GM19035 (cell line): Measurements from ENCODE around the gene GINS1.
"Not testable (repeated sequence)": the region's sequence is repeated elsewhere in the genome, so short reads cannot be mapped to it uniquely, and the experiment has no call there.

Experiments used
- ATAC-seq: cut with Tn5 transposase; IDR thresholded peaks from one replicate; pipeline ENCODE4 v1.9.1; 2021; ENCODE audit not compliant: unreplicated experiment

The GINS1 gene

DNA sequence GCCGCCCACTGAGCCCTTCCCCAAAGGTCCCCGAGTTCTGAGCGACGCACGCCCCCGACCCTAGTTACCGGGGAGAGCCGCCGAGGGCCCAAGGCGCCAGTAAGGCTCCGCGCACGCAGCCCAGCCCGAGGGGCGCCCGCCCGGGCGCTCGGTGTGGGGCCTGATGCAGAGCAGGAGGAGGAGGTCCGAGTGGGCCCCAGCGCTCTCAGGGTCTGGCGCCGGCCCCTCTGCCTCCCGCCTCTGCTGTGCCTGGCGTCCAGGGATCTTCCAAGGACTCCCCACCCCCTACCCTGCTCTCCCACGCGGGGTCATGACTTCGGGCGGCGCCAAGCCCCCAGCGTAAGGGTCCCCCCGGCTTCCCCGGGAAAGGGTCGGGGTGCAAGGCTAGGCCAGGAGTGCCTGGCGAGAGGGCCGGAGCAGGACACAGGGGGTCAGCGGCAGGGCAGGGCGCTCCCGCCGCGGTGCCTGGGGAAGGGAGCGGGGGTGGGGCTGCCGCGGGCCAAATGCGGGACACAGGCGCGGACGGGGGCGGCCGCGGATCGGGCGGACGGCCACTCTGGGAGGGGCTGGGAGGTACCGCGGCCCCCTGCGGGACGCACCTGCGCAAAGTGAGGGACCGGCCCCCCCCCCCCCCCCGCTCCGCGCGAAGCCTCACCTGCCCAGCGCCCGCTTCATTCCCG, 17.5 kb upstream of the GINS1 start:
- ATAC-seq: peak; percentile 34

DNA sequence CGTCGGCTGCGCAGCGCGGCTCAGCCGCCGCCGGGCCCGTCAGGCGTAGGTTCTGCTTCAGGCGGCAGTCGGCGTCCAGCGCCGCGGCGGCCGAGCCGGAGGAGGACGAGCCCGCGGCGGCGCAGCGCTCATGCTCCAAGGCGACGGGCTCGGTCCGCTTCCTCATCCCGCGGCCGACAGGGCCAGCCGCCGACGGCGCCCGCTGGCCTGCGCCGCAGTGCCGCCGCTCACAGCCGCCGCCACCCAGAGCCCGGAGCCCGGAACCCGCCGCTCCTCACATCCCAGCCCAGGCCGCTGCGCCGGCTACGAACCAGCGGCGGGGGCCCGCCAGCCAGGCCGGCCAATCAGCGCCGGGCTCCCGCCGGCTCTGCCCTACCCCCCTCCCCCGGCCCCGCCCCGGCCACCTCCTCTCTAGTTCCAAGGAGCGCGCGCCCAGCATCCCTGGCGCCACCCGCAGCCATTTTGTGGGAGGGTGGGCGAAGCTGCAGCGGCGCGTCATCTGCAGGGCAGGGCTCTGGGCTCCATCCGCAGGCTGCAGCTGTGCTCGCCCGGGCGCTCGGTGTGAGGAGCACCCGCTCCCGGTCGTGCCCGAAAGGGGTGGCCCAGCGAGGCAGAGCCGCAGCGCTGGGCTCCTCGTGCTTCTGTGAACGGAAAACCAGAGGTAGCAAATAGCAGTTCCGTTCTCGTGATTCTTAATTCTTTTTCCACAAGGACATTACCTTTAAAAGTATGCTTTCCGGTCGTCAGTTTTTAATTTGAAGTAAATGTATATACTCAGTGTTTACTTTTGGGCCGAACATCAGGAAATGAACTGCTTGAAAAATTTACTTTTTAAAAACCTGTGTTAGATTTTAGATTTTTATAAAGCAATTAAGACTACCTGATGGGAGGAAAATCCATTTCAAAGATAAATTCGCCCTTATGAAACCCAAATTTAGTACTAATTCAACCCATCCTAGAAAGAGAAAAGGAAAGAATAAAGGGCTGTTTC, 16.6 kb upstream of the GINS1 start, which contains the start of gene ABHD12:
ABHD12 (minus strand) TSS at position 298 of the 991 bp plus-strand sequence; CDS start at position 166, 132 bp downstream.
- ATAC-seq: peak; percentile 85

GRCh38 chr20:25394276-25394675, 13.2 kb upstream of the GINS1 start:
- no peak for ATAC-seq

DNA sequence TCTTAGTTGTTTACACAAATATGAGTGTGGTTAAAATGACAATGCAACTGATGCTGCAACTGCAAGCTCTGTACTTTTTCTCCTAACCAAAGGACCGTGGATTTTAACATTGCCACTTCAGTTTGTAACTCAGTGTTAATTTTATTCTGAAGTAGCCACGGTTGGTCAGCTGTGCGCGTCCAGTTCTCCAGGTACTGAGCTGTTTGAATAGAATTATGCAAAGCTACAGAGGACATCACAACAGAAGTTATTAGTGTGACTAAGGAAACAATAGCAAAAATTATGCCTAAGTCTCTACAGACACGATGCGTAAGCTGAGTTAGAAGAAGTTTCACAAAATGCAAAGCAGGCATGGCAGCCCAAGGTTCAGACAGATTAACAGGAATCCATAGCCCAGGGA, 12.5 kb upstream of the GINS1 start:
- no peak for ATAC-seq

DNA sequence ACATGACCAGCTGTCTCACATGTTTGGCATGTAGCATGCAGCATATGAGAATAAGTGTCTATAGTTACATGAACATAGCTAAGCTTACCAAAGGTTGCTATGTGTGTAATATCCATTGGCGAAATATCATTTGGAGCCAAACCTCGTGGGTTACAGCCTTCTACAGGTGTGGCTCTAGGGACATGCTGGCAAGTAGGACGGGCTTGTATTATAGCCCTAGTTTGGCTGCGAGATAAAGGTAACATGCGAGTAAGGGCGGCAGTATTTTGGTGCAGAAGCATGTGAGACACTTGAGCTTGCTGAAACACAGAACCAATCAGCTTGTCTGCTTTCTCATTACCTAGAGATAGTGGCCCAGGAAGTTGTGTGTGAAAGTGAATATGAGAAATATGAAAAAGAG, 10.4 kb upstream of the GINS1 start:
- no peak for ATAC-seq

GRCh38 chr20:25397821-25398220, 9.7 kb upstream of the GINS1 start:
- no peak for ATAC-seq

GRCh38 chr20:25398376-25399036, 9.0 kb upstream of the GINS1 start:
- no peak for ATAC-seq

DNA sequence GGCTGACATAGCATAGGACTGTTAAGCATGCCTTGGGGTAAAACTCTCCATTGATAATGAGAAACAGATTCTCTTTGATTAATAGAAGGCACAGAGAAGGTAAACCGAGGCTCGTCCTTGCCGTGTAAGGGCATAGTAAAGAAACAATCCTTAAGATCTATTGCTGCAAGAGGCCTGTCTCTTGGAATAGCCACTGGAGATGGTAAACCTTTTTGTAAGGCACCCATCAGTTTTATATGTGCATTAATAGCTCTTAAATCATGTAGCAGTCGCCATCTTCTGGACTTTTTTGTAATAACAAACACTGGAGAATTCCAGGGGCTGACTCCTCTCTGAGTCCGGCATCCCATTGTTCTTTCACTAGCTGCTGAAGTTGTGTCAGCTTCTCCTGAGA, 8.4 kb upstream of the GINS1 start:
- no peak for ATAC-seq

GRCh38 chr20:25400291-25400732, 7.2 kb upstream of the GINS1 start:
- not testable (repeated sequence) for ATAC-seq

DNA sequence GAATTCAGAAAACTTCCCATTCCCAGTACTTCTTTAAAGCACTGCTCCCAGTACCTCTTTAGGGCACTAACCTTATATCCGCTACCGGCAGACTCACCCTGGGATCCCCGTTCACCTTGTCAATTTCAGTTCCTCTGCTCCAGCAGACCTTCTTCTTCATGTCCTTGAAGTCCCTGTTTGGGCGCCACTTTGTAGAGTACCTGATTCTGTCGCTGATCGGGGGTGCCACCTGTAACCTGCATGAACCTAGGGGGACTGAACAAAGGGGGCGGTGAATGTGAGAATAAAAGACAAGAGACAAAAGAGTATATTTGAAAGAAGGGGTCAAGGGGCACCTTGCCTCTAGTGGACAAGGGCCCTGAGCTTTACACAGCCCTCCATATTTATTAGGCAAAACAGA, 4.9 kb upstream of the GINS1 start:
- ATAC-seq: no peak

GRCh38 chr20:25408170-25408547, 686 bp downstream of the GINS1 start:
- no peak for ATAC-seq

DNA sequence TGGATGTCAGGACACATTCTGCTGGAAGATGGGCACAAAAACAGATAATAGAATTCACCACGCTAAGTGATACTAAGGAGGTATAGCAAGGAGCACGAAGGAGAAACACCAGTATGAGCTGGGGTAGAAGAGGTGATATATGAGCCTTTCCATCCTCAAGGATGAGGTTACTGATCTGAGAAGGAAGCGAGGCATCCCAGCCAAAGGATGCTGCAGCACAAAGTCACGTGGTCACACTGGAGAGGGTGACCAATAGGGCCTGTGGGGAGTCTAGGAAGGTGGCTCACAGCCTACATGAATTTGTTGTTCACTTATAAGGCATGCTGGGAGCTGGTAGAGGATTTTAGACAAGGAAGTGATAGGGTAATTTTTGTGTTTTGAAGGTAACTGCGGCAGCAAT, 1.4 kb downstream of the GINS1 start:
- ATAC-seq: no peak

- ATAC-seq: no peak
Measured at GRCh38 chr20:25418776-25419175, 11.3 kb downstream of the GINS1 start.

DNA sequence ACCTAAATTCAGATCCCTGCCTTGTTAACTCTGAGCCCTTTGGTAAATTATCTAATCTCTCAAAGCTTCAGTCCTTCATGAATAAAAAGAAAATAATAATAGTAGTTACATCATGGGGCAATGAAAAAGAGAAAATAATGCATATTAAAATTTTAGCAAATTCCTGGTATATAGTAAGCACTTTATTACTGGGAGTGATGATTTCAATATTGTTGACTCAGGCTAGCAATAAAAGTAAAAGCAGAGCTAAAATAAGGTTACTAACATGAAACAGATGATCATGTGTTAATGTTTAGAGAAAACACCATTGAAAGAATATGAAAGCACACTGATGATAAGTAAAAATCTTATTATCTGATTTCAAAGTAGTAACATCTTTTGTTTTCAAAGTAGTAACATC, 13.6 kb downstream of the GINS1 start:
- ATAC-seq: no peak

DNA sequence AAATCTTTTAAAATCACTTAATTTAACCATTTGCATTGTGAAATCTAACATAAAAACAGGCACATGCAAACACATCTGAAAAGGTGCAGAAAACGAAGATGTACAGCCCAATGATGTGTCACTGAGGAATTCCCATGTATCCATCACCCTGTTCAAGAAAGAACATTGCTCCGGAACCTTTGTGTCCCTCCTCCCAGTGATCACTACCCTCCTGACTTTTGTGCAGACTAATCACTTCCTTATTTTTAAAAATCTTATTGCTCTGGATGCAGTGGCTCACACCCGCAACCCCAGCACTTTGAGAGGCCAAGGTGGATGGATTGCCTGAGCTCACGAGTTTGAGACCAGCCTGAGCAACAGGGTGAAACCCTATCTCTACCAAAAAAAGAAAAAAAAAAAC, 14.6 kb downstream of the GINS1 start:
- no peak for ATAC-seq

DNA sequence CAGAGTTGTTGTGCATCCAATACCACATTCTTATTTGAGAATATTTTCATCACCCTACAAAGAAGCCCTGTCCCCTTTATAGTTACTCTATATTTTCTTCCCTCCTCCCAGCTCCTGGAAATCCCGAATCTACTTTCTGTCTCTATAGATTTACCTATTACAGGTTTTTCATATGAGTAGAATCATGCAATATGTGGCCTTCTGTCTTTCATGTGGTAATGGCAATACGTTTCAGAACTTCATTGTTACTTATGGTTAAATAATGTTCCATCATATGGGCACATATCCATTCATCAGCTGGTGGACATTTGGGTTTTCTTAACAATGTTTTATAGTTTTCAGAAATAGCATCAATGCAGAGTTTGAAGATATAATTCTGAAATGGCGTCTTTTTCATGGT, 17.1 kb downstream of the GINS1 start:
- no peak for ATAC-seq

DNA sequence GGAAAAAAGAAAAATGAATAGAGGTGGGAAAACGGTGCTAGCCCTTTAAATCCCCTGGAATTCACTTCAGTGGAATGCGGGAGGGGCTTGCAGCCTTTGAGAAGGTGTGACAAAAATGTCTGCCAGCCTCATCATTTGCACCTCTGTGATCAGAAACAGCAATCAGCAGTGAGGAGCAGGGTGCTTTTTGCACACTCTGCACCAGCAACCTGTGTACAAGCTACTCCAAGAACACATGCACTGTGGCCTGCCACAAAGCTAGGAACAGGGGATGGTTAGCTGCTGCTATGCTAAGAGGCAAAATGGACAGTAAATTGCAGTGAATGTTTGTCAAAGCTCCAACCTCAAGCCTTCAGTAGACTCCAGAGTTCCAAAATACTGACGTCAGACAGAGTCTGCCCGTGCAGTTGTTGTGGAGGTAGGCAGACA, 29.7 kb downstream of the GINS1 start:
- no peak for ATAC-seq

DNA sequence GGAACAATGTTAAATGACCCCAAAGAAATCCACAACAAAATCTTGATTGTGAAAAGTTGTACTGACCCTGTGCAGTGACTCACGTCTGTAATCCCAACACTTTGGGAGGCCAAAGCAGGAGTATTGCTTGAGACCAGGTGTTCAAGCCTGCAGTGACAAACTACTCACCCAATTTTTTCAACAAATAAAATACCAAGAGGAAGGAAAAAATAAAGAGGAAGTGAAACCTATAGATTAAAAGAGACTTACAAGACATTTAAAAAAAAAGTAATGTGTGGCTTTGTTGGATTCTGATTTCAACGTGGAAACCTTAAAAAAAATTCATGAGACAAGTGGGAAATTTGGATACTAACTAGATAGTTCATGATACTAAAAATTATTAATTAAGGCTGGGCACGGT, 31.9 kb downstream of the GINS1 start:
- no peak for ATAC-seq

DNA sequence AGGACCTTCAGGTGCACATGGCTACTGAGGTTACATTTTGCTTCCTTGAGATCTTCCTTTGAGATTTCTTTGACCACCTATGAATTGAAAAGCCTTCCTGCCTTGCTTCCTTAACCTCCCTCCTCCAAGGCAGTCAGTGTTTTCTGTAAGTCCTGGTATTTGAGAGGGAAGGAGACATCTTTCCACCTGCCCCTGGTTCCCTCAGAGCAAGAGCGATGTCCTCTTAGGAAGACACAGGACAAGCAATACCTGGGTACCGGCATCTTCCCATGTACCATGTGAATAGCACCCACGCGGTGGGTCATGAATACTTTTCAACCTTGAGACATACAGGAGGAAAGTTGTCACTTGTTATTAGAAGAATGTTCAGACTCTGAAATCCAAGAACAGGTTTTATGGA, 37.1 kb downstream of the GINS1 start:
- no peak for ATAC-seq

- ATAC-seq: no peak
Measured at GRCh38 chr20:25447671-25448070, 40.2 kb downstream of the GINS1 start.

DNA sequence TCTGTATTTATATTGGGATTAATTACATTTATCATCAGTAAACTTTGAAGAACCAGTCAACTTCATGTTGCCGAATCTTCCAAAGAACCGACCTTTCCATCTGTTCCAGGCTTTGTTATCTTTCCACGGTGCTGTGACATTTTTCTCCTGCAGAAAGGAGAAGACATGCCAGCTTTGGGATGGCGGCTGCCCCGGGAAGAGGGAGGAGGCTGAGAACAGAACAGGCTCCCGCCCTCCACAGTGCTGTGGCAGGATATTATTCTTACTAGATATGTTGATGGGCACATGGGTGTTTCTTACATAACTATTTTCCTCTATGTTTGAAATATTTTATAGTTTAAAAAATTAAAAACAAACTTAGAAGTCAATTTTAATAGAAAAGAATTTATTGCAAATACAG, 44.9 kb downstream of the GINS1 start:
- no peak for ATAC-seq
